ENCODE measurements around the gene L3HYPDH. TPM values are rescaled to one million over a fixed set of nuclear protein-coding genes. Genes with fewer than 3 reads are reported as not detected.

Gene L3HYPDH
- total and polyA plus RNA-seq, 2 of the 13 experiments (the other 11 are each of a cell fraction or from before 2014, with no cell fraction given): 30.5 to 36.6 TPM

- TF ChIP-seq ZMYM3 (CRISPR knock-in tag; IDR thresholded peaks at IDR 0.05): no peak
- no peak for TF ChIP-seq TP53 (CRISPR knock-in tag; conservative IDR thresholded peaks at IDR 0.05)
- TF ChIP-seq TRAFD1 (CRISPR knock-in tag; IDR thresholded peaks at IDR 0.05; ENCODE audit: borderline replicate concordance): no peak
- no peak for TF ChIP-seq IRF2 (CRISPR knock-in tag; IDR thresholded peaks at IDR 0.05)
- TF ChIP-seq KLF12 (CRISPR knock-in tag; IDR thresholded peaks at IDR 0.05; ENCODE audit: borderline replicate concordance): no peak
- TF ChIP-seq ZNF570 (CRISPR knock-in tag; IDR thresholded peaks at IDR 0.05; ENCODE audit: borderline replicate concordance): no peak
- TF ChIP-seq ETS1 (CRISPR knock-in tag; IDR thresholded peaks at IDR 0.05): no peak
- no peak for TF ChIP-seq SMC3 (IDR thresholded peaks at IDR 0.05; ENCODE audit: low read length)
- TF ChIP-seq E2F1 (CRISPR knock-in tag; IDR thresholded peaks at IDR 0.05): 0 out of 2 replicates have a peak, but pooled peaks have one; percentile 28
- TF ChIP-seq IRX3 (CRISPR knock-in tag; IDR thresholded peaks at IDR 0.05; ENCODE audit: borderline replicate concordance, low read depth): no peak
- peak; percentile 4 for TF ChIP-seq CTCF (CRISPR knock-in tag; IDR thresholded peaks at IDR 0.05)
- no peak for TF ChIP-seq ZNF33A (CRISPR knock-in tag; IDR thresholded peaks at IDR 0.05; ENCODE audit: borderline replicate concordance)
- no peak for TF ChIP-seq MED13 (CRISPR knock-in tag; IDR thresholded peaks at IDR 0.05)
- no peak for TF ChIP-seq RBM22 (optimal IDR thresholded peaks at IDR 0.05; ENCODE audit: low read length)
- TF ChIP-seq RORA (CRISPR knock-in tag; IDR thresholded peaks at IDR 0.05): no peak
- TF ChIP-seq E2F5 (CRISPR knock-in tag; conservative IDR thresholded peaks at IDR 0.05): 0 out of 2 replicates have a peak, but pooled peaks have one; percentile 25
- no peak for TF ChIP-seq CREBL2 (CRISPR knock-in tag; IDR thresholded peaks at IDR 0.05; ENCODE audit: borderline replicate concordance)
- TF ChIP-seq SP1 (IDR thresholded peaks at IDR 0.05): no peak
- no peak for TF ChIP-seq SP1 (CRISPR knock-in tag; IDR thresholded peaks at IDR 0.05)
- TF ChIP-seq XBP1 (CRISPR knock-in tag; IDR thresholded peaks at IDR 0.05): no peak
- no peak for TF ChIP-seq RFX1 (IDR thresholded peaks at IDR 0.05)
- TF ChIP-seq ZNF414 (CRISPR knock-in tag; IDR thresholded peaks at IDR 0.05): no peak
- TF ChIP-seq ERF (CRISPR knock-in tag; IDR thresholded peaks at IDR 0.05): no peak
Measured at GRCh38 chr14:59464486-59465315, 19.5 kb downstream of the L3HYPDH start (continued).
